ENCODE measurements around the gene MICAL1. TPM values are rescaled to one million over a fixed set of nuclear protein-coding genes. Genes with fewer than 3 reads are reported as not detected.

MICAL1 gene, protein sequence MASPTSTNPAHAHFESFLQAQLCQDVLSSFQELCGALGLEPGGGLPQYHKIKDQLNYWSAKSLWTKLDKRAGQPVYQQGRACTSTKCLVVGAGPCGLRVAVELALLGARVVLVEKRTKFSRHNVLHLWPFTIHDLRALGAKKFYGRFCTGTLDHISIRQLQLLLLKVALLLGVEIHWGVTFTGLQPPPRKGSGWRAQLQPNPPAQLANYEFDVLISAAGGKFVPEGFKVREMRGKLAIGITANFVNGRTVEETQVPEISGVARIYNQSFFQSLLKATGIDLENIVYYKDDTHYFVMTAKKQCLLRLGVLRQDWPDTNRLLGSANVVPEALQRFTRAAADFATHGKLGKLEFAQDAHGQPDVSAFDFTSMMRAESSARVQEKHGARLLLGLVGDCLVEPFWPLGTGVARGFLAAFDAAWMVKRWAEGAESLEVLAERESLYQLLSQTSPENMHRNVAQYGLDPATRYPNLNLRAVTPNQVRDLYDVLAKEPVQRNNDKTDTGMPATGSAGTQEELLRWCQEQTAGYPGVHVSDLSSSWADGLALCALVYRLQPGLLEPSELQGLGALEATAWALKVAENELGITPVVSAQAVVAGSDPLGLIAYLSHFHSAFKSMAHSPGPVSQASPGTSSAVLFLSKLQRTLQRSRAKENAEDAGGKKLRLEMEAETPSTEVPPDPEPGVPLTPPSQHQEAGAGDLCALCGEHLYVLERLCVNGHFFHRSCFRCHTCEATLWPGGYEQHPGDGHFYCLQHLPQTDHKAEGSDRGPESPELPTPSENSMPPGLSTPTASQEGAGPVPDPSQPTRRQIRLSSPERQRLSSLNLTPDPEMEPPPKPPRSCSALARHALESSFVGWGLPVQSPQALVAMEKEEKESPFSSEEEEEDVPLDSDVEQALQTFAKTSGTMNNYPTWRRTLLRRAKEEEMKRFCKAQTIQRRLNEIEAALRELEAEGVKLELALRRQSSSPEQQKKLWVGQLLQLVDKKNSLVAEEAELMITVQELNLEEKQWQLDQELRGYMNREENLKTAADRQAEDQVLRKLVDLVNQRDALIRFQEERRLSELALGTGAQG
- 100 to 1,000 TPM in 3 of 7 donors, 10 to 100 TPM in 4; 68.4 to 169 (median 78.7) TPM for total RNA-seq
- polyA plus RNA-seq = 100 to 1,000 TPM in 1 of 3 donors, 10 to 100 TPM in 2; 51.5 to 107 (median 87.7) TPM
- long read RNA-seq, donor 1, partial matches to known transcripts = 0 of 1 reads
- long read RNA-seq, donor 1, other reads (novel, unspliced or antisense) = 0 of 1 reads
- long read RNA-seq, donor 2, partial matches to known transcripts = 0 of 1 reads
- long read RNA-seq, donor 2, other reads (novel, unspliced or antisense) = 0 of 1 reads

DNA sequence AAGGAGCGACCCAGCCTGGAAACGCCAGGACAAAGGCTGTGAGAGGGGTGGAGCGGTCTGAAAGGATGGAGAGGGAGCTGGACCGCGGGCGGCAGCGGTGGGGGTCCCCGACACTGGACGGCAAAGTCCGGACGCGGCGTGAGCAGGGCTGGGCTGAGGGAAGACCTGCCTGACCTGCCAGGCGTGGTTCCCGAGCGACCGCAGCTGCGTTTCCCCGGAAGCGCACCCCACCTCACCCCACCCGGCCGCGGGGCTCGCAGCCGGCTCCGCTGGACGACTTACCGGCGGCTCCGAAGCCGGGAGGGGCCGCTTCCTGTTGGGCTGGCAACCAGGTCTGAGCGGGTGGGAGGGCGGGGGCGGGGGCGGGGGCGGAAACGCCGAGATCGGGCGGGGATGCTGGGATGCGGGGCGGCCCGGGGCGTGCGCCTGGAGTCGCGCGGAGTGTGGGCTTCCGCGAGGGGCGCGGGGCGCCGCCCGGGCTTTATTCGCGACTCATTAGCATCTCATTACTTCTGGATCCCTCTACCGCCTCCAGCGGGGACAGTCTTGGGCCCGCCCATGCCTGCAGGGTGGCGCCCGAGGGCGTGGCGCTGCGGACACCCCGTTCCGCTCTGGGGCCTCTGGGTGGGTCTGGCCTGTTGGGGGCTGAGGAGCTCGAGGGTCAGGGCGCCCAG, at the start of gene MICAL1:
Gene MICAL1, minus strand, starts transcription at position 336 of the 674 bp plus-strand sequence. CDS start 1,576 bp downstream, outside the sequence.
- intact Hi-C loops (cut with DNase I; ENCODE audit: low total_unique reads) = no loop called here
- H3K27me3 ChIP-seq (replicated peaks in 1 of 7) = no peaks in the 10 kb centered on the region

DNA sequence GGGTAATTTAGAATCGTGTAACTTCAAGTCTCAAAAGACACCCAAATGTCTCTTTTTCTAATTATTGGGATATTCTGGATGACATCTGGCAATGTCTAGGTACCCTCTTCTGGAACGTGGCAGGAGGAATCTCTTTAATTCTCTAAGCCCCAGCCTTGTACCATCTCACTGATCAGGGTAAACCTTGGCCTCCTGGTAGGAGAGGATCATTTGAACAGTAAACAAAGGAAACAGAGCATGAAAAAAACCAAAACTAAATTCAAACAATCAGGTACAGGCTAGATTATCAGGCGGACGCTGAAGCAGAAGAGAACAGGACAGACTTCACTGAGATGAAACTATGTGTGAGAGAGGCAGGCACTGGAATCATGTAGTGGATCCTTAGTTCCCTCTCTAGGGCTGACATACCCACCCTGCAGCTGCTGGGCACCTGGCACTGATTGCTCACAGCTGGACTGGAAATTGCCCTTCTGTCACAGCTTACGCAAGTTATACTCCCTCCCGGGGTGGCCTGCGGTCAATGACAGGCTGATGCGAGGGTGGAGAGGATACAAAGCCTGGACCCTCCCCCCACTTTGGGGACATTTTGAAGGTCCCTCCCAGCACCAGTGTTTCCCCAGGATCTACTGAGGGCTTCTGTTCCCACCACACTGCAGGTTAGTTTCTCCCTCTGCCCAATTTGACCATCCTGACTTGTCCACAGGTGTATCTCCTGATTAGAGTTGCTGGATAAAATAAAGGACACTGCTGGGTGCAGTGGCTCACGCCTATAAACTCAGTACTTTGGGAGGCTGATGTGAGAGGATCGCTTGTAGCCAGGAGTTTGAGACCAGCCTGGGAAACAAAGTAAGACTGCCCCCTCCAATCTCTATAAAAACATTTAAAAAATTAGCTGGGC, 48.0 kb upstream of the MICAL1 start:
- H3K4me1 ChIP-seq = no peaks in the 10 kb centered on the region
- H3K27ac ChIP-seq = no peak overlapping the region
- no peaks in the 10 kb centered on the region for H3K36me3 ChIP-seq
- 68 to 87% (median 79%) methylated on average over 9 to 10 of the region's 10 CpGs for WGBS, 5 donors
- no peaks in the 10 kb centered on the region for H3K27me3 ChIP-seq (replicated peaks in 1 of 7)
- H3K9me3 ChIP-seq = no peaks in the 10 kb centered on the region
- no peak overlapping the region for H3K4me3 ChIP-seq
- intact Hi-C loops (cut with DNase I; ENCODE audit: low total_unique reads) = no loop called here
- DNase-seq = no peak
- TF ChIP-seq, protein P1, sequence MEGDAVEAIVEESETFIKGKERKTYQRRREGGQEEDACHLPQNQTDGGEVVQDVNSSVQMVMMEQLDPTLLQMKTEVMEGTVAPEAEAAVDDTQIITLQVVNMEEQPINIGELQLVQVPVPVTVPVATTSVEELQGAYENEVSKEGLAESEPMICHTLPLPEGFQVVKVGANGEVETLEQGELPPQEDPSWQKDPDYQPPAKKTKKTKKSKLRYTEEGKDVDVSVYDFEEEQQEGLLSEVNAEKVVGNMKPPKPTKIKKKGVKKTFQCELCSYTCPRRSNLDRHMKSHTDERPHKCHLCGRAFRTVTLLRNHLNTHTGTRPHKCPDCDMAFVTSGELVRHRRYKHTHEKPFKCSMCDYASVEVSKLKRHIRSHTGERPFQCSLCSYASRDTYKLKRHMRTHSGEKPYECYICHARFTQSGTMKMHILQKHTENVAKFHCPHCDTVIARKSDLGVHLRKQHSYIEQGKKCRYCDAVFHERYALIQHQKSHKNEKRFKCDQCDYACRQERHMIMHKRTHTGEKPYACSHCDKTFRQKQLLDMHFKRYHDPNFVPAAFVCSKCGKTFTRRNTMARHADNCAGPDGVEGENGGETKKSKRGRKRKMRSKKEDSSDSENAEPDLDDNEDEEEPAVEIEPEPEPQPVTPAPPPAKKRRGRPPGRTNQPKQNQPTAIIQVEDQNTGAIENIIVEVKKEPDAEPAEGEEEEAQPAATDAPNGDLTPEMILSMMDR (IDR thresholded peaks at IDR 0.05 in 8 of 11, conservative IDR thresholded peaks at IDR 0.05 in 3 of 11) = no peak
- TF ChIP-seq POLR2A (IDR thresholded peaks at IDR 0.05) (no peak), POLR2AphosphoS5 (IDR thresholded peaks at IDR 0.05) (no peak)

More for the DNA sequence above, at the start of gene MICAL1:
- Histone ChIP-seq H3K27ac (peak within 1 kb of the TSS; percentile 87 to 100 (median 95)), H3K36me3 (peaks cover 0 to 34% (median 7%) of the 10 kb centered on the region in 6 donors), H3K4me3 (peak within 1 kb of the TSS; percentile 54 to 92 (median 76)), H3K9me3 (no peaks in the 10 kb centered on the region), H3K4me1 (peaks cover 17 to 97% (median 73%) of the 10 kb centered on the region in 6 donors)
- peak; percentile 98 for DNase-seq
- TF ChIP-seq, protein P1 (IDR thresholded peaks at IDR 0.05 in 8 of 11, conservative IDR thresholded peaks at IDR 0.05 in 3 of 11) = peak in 8 of 11 experiments; percentile 40 to 71 (median 52)
- TF ChIP-seq POLR2A (IDR thresholded peaks at IDR 0.05) (peak in 2 of 3 donors; percentile 20 to 56), POLR2AphosphoS5 (IDR thresholded peaks at IDR 0.05) (peak; percentile 87 to 94 (median 92))
- 0 to 2% (median 1%) methylated on average over 12 to 70 of the region's 70 CpGs for WGBS, 5 donors

DNA sequence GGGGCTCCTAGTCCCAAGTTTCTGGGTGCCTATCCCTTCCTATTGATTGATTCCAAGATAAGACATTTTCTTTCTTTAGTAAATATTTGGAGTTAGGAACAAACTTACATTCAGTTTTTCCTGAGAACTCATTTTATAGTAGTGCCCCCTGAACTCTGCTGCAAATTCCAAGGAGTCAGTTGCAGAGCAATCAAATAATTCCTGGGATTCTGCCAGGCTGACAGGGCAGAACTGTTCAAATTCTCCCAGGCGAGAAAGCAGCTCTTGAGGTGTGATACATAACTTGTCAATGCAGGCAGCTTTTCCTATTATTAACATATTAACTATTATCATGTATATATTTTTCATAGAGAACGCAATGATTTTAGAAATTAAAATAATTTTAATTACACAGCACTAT, 43.4 kb upstream of the MICAL1 start:
- Histone ChIP-seq H3K27ac (no peak overlapping the region), H3K4me1 (peaks cover 0 to 4% (median 0%) of the 10 kb centered on the region in 6 donors), H3K27me3 (replicated peaks in 1 of 7) (no peaks in the 10 kb centered on the region), H3K9me3 (no peaks in the 10 kb centered on the region), H3K36me3 (no peaks in the 10 kb centered on the region), H3K4me3 (no peak overlapping the region)
- 90 to 92% (median 92%) methylated on average over 2 of the region's 2 CpGs for WGBS, 5 donors
- TF ChIP-seq POLR2A (IDR thresholded peaks at IDR 0.05) (no peak), POLR2AphosphoS5 (IDR thresholded peaks at IDR 0.05) (no peak)
- TF ChIP-seq, protein P1 (IDR thresholded peaks at IDR 0.05 in 8 of 11, conservative IDR thresholded peaks at IDR 0.05 in 3 of 11) = no peak
- intact Hi-C loops (cut with DNase I; ENCODE audit: low total_unique reads) = no loop called here
- DNase-seq = no peak

Measured in spleen (tissue), 13 donors.